Transverse colon (tissue), 3 donors: ENCODE data around the gene C6orf120.

ENCODE experiments used
- CTCF ChIP-seq, 5 experiments: fragments of 200-600 bp in 3 of 5; fragments of 450-650 bp in 2 of 5; sonication (generic) in 3 of 5; IDR thresholded peaks; 1 replicate in 2 of 5; 2 replicates in 3 of 5; pipeline ENCODE4 v1.5.1; 2016 to 2017; ENCODE audit warnings: antibody characterized with exemption in 5 of 5, inconsistent platforms in 3 of 5, mild to moderate bottlenecking in 2 of 5, moderate library complexity in 1 of 5
- POLR2A ChIP-seq: fragments of 450-650 bp; IDR thresholded peaks from one replicate; pipeline ENCODE4 v1.6.1; 2016; ENCODE audit warnings: antibody characterized with exemption, mild to moderate bottlenecking, moderate library complexity

DNA sequence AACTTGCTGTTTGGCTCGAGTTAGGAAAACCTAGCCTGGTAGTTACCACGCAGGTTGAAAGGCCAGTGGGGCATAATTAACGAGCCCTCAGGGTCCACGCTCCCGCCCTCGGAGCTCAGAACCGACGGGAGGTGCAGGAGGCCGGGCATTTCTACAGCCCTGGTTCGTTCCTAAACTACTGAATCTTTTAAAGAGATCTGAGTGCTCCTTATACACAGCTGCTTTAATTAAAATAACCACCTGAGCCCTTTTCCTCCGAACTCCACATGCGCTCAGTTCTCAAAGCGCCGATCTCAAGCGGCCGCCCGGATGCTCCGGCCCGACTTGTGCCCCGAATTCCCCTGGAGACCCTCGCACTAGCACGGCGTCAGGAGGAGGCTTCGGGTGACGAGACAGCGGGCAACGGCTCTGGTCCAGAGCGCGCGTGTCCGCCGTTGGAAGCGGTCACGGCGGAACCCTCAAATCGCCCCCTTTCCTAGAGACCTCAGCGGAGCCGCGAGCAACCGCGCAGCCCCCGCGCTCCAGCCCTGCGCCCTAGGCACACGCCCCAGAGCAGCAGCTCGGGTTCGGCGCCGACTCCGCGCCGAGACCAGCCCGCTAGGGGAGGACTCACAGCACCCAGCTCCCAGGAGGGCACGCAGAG, 494 bp upstream of the C6orf120 start:
- TF ChIP-seq CTCF (IDR thresholded peaks at IDR 0.05) (no peak), POLR2A (no peak)
